ENCODE data around the gene FSTL3.

DNA sequence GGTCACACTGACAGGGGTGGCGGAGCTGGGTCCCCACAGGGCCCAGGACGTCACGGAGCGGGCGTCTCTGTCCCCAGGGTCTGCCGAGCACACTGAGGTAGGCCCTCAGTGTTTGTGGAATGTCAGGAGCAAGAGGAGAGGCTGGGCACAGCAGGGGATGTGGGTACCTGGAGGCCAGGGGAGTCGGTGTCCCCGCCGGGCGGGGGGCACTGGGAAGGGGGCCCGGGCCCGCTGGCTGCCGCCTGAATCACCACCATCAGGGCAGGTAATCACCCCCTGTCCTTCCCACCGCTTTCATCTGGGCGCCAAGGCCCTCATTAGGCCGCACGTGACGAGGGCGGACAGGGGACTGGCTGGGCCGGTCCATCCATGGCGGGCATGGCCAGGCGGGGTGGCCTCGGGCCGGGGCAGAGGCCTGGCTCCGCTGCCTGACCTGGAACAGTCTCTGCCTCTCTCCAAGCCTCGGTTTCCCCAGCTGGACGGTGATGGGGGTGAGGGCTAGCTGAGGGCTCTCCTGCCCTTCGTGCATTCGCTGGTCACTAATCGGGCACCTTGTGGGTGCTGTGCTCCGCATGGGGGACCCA, 35.5 kb upstream of the FSTL3 start:
- TF ChIP-seq POLR2A (IDR thresholded peaks at IDR 0.05; ENCODE audit: low read depth, low read length) (no peak), POLR2AphosphoS5 (IDR thresholded peaks at IDR 0.05; ENCODE audit: low read depth, low read length) (no peak), SPI1 (IDR thresholded peaks at IDR 0.05; ENCODE audit: low read depth, low read length) (no peak), TAF1 (IDR thresholded peaks at IDR 0.05; ENCODE audit: low read depth, low read length) (no peak), POU2F2 (IDR thresholded peaks at IDR 0.05; ENCODE audit: low read depth, low read length) (no peak), PAX5 (IDR thresholded peaks at IDR 0.05; ENCODE audit: insufficient read depth, low read length, severe bottlenecking) (no peak)
